Stimulated activated CD8-positive, alpha-beta memory T cell treated with anti-CD3 and anti-CD28 coated beads, Interleukin-7, amount 100 ng/mL, for 48 hours (primary cell): ENCODE results near the gene NUDT17.

Source experiments
- DNase-seq, 2 donors: peaks; one replicate each; pipeline ENCODE4 v3.0.0-alpha.2; 2020; ENCODE audit warnings: low read depth in 1 of 2; ENCODE audit errors: extremely low read depth in 1 of 2

Gene NUDT17

DNA sequence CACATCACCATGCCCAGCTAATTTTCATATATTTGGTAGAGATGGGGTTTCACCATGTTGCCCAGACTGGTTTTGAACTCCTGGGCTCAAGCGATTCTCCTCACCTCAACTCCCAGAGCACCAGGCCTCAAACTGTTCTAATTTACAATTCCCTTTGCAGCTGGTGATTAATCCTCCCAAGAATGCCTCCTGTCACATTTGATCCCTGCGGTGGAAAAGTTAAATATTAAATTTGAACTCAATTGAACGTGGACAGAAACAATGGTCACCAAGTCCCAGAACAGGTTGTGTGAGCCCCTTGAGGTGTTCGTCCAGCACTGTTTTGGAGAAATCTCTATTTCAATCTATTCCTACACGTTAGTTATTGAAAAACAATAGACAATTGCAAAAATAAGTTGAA, 42.2 kb downstream of the NUDT17 start:
- DNase-seq, result no peak

DNA sequence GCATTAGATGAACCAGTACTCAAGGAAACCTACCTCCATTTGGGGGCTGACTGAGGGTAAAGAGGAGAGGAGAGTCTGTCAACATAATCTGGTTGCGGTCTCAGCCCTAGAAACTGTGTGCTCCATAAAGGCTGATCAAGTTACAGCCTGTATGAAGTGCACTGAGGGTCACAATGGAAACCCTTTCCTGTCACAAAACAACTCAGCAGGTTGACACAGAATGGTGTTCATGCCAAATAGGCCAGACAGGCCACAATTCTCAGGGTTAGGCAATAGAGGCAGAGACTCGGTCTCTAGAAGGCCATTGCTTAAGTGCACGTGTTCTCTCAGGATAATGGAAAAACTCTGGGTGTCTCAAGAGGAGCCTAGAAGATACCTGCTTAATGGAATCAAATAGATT, 44.3 kb downstream of the NUDT17 start:
- no peak for DNase-seq

DNA sequence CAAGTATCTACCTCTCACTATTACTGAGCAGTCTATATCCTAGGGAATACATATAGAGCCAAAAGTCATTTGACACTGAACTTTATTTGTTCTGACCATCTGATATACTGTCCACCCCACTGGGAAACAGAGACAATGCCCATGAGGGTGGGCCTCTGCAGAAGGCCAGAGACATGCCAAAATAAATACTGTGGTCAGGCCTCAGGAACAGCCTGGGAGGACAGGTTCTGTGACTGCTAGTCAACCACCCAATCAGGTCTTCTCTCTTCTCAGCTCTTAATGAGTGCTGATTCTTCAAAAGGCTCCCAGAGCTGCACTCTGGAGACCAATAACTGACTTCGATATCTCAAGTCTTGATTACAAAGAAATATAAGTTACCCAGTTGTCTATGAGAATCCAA, 45.7 kb downstream of the NUDT17 start:
- no peak for DNase-seq

DNA sequence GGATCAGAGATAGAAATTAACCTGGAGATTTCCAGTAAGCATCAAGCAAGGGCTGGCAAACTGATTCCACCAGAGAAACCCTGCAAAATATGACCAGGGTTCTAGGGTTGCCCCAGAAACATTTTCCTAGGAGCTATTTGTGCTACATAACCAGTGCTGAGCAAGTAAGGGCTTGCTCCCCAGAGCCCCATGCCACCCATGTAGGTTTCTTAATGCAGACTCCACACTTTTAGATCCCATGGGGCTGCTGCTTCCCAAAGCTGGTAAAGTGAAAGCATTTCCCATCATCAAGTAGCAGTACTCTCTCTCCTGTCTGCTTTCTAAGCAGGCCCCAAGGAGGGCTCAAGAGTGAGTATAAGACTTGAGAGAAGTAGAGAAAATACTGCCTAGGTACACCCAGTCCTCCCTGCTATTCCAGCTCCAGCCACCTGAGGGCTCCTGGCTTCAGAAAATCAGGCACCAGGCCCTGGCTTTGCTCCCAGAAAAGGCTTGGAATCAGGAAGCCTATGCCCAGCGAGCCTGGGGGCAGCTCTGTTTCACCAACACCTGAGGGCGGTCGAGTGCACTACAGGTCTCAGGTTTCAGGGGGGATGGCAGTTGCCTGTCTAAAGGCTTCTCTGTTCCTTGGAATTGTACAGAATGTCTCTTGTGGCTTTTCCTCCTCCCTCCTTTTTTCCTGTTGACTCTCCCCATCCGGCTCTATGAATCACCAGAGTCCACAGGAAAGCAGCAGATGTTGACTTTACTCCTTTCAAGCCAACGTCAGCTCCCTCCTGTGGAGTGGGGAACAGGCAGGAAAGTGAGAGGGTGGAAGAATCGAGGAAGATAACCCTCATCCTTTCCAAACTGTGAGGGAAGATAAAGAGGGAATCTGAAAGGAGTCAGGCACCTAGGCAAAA, 46.4 kb downstream of the NUDT17 start:
- DNase-seq, result peak in 1 of 2 donors; percentile 15

DNA sequence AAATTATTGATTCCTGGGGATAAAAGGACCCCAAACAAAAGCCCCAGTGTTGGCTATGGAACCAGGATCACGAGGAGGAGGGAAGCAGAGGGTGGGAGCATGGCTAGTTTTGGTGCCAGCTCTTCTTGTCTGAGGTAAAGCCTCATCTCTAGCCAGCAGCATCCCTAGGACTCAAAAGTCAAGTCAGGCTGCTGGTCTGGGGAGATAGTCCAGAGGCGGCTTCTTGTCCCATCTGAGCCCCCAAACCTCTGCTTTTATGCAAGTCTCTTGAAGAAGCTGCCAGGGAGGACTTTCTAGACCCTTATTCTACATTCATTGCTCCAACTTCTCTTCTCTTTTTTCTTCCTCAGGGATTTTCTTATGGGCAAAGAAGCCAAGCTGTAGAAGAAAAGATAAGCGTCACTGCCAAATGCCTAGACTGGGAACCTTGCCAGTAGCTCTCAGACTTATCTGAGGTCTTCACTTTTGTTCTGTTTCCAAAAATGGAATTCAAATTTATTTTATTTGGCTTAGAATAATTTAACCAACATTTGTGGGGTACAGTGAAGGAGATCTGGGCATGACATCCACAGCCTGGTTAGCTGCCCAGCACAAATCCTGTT, 47.2 kb downstream of the NUDT17 start:
- DNase-seq, result no peak

DNA sequence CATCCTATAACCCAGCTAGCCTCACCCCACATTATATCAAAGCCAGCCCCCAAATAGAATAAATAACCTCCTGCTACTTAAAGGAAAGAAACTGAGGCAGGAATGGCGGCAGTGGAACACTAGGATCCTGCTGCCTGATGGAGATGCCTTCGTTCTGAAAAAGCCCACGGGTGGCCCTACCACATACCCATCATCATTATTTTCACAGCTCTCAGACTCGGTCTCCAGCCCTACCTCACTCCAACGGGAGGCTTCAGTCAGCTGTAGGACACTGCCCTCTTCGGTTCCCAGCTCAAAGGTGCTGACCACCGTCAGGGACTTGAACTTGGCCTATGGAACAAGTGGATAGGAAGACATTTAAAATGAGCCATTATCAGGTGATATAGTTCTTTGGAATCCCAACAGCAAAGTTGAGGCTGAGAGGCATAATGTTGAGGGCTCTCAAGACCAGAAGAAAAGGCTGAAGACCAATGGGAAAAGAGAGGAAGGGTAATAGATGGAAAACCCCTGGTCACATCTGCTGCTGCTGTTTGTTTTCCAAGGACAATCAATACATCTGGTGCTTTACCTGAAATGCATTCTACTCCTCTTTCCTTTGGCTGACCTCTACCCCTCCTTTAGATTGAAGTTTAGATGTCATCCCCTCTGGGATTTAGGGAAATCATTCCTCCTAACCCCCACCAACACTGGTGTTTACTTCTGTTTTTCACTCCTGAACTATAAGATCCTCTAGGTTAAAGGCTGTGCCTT, 48.1 kb downstream of the NUDT17 start:
- no peak for DNase-seq

DNA sequence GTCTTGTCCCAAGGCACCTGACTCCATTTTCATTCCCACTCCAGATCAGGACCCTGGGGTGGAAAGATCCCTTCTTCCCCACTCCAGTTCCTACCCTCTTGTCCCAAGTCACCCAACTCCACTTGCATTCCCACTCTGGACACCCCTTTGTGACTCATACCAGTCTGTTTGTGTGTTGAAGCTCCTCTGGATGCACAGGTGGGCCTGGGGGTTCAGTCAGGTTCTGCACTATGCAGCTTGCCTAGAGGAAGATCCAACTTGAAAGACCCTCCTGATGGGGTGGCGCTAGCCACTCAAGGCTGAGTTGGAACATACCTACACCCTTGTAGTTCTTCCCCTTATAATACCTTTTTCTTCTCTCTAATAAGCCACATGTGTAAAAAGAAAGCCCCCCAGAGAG, 50.0 kb downstream of the NUDT17 start:
- no peak for DNase-seq

DNA sequence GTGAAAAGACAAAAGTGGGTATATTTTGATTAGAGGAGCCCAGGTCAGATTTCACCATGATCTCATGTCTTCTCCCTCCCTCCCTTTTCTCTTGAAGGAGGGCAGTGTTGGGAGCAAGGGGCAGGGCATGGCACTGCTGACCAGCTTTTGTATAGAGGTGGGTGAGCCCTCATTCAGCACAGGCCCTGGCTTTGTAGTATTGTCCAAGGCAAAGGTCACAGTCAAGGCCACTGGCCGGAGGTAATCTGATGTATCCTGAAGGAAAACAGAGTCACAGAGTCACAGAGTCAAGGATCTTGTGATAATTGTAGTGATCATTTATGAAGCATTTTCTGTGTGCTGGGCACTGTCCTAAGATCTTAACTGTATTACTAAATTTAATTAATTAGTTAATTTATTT, 52.5 kb downstream of the NUDT17 start:
- DNase-seq, result no peak
